HL-60 (cell line): ENCODE data around the gene SMG6.

Experiments
- DNase-seq, 2 experiments: peaks; one replicate each; pipeline ENCODE4 v3.0.0-alpha.2; 2010 to 2020; ENCODE audit warnings: low read depth in 1 of 2, low spot score in 1 of 2
- H3K27ac ChIP-seq: fragments of 250-450 bp; sonication (Bioruptor Pico); replicated peaks from 2 replicates; pipeline ENCODE4 v1.5.1; 2020; ENCODE audit warnings: mild to moderate bottlenecking, moderate library complexity
- H3K27me3 ChIP-seq: fragments of 250-450 bp; sonication (Bioruptor Pico); 2 replicates; pipeline ENCODE4 v1.5.1; 2021; ENCODE audit warnings: mild to moderate bottlenecking, moderate library complexity; ENCODE audit not compliant: insufficient read depth, poor library complexity, severe bottlenecking
- H3K4me3 ChIP-seq: replicated peaks from 2 replicates; pipeline ENCODE4 v1.5.1; 2011; ENCODE audit warnings: mild to moderate bottlenecking, control low read depth, low read length; ENCODE audit not compliant: insufficient read depth
- CTCF ChIP-seq: IDR thresholded peaks from one replicate; pipeline ENCODE4 v1.5.1; 2011; ENCODE audit warnings: low read length, control low read depth, inconsistent platforms; ENCODE audit not compliant: insufficient read depth
- GABPA ChIP-seq: IDR thresholded peaks from 2 replicates; pipeline ENCODE4 v1.6.1; 2012; ENCODE audit warnings: low read depth
- POLR2AphosphoS5 ChIP-seq: IDR thresholded peaks from 2 replicates; pipeline ENCODE4 v1.6.1; 2012; ENCODE audit warnings: low read depth
- REST ChIP-seq: IDR thresholded peaks from 2 replicates; pipeline ENCODE4 v1.6.1; 2012; ENCODE audit warnings: low read depth; ENCODE audit not compliant: insufficient replicate concordance
- SPI1 ChIP-seq: IDR thresholded peaks from 2 replicates; pipeline ENCODE4 v1.6.1; 2012; ENCODE audit warnings: low read depth, mild to moderate bottlenecking, borderline replicate concordance

Gene SMG6

GRCh38 chr17:2037155-2037554, 266.4 kb downstream of the SMG6 start:
- Histone ChIP-seq H3K4me3 (no peak overlapping the region), H3K27me3 (no peaks in the 10 kb centered on the region), H3K27ac (no peak overlapping the region)
- TF ChIP-seq GABPA = no peak
- no peak for TF ChIP-seq REST
- TF ChIP-seq SPI1 = no peak
- no peak for TF ChIP-seq CTCF
- TF ChIP-seq POLR2AphosphoS5 = no peak
- no peak for DNase-seq

GRCh38 chr17:2035541-2036488, 267.8 kb downstream of the SMG6 start:
- DNase-seq = no peak
- no peaks in the 10 kb centered on the region for H3K27me3 ChIP-seq
- no peak for TF ChIP-seq CTCF
- H3K4me3 ChIP-seq = no peak overlapping the region
- H3K27ac ChIP-seq = no peak overlapping the region

GRCh38 chr17:2034806-2035540, 268.6 kb downstream of the SMG6 start:
- no peak overlapping the region for H3K27ac ChIP-seq
- no peak for DNase-seq
- no peak overlapping the region for H3K4me3 ChIP-seq

More at GRCh38 chr17:2034806-2035540, 268.6 kb downstream of the SMG6 start:
- TF ChIP-seq CTCF = no peak
- no peak for TF ChIP-seq SPI1
- TF ChIP-seq POLR2AphosphoS5 = no peak
- no peak for TF ChIP-seq REST
- TF ChIP-seq GABPA = no peak
- no peaks in the 10 kb centered on the region for H3K27me3 ChIP-seq
